Measurements from ENCODE around the gene FILIP1L. TPM values are rescaled to one million over a fixed set of nuclear protein-coding genes. Genes with fewer than 3 reads are reported as not detected.
A peak's percentile ranks its signal among the peaks of the same experiment; 100 is the strongest.

Gene FILIP1L
- total and polyA plus RNA-seq, 2 of the 13 experiments (the other 11 are each of a cell fraction or from before 2014, with no cell fraction given), result 8.1 to 187 TPM

DNA sequence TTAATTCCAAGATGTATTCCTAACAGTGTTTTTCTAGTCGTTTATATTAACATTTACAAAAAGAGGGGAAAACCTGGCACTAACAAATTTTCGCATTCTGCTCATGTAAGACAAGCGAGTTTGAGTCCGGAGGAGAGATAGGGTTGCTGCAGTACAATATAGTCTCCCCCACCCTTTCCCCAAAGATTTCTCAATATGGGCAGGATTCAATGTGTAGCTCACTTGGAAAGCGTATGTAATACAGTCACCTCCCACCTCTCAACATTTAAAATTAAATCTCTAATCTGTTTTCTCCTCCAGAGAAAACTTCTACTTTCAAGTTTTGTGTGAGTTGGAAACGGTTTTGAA lies 238.7 kb downstream of the FILIP1L start:
- TF ChIP-seq ZNF33A (CRISPR knock-in tag; IDR thresholded peaks at IDR 0.05; ENCODE audit: borderline replicate concordance) (peak; percentile 0; the same call in 1 of the 2 replicates), ZSCAN31 (CRISPR knock-in tag; IDR thresholded peaks at IDR 0.05; ENCODE audit: low read depth) (no peak), GLI4 (CRISPR knock-in tag; IDR thresholded peaks at IDR 0.05; ENCODE audit: borderline replicate concordance) (no peak), SMYD3 (CRISPR knock-in tag; IDR thresholded peaks at IDR 0.05) (0 out of 2 replicates have a peak, but pooled peaks have one; percentile 15), ZNF281 (CRISPR knock-in tag; IDR thresholded peaks at IDR 0.05; ENCODE audit: borderline replicate concordance) (0 out of 2 replicates have a peak, but pooled peaks have one; percentile 6), CEBPB (IDR thresholded peaks at IDR 0.05; ENCODE audit: borderline replicate concordance, low read depth, low read length) (peak; percentile 18; the same call in 1 of the 2 replicates), ZNF24 (IDR thresholded peaks at IDR 0.05) (no peak), ZNF44 (CRISPR knock-in tag; IDR thresholded peaks at IDR 0.05) (no peak), ZBTB10 (CRISPR knock-in tag; IDR thresholded peaks at IDR 0.05; ENCODE audit: borderline replicate concordance) (no peak), AFF4 (CRISPR knock-in tag; IDR thresholded peaks at IDR 0.05) (0 out of 2 replicates have a peak, but pooled peaks have one; percentile 57), ZNF383 (CRISPR knock-in tag; IDR thresholded peaks at IDR 0.05; ENCODE audit: borderline replicate concordance) (no peak), ZNF510 (CRISPR knock-in tag; IDR thresholded peaks at IDR 0.05; ENCODE audit: low read depth) (0 out of 2 replicates have a peak, but pooled peaks have one; percentile 42), DPF2 (CRISPR knock-in tag; IDR thresholded peaks at IDR 0.05; ENCODE audit: borderline replicate concordance, low read depth) (no peak; the same call in 1 of the 2 replicates)
- TF ChIP-seq, protein P1, sequence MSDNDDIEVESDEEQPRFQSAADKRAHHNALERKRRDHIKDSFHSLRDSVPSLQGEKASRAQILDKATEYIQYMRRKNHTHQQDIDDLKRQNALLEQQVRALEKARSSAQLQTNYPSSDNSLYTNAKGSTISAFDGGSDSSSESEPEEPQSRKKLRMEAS (IDR thresholded peaks at IDR 0.05), result no peak
- Histone ChIP-seq H4K20me1 (ENCODE audit: insufficient read depth, low read length) (peaks cover 30% of the 10 kb centered on the region), H3K4me1 (ENCODE audit: insufficient read depth, low read length) (peaks cover 46% of the 10 kb centered on the region), H3K27me3 (ENCODE audit: control insufficient read depth in 1 of 2, insufficient read depth in 2 of 2, low read length in 2 of 2) (no peaks in the 10 kb centered on the region; a peak in 1 of 5 replicates), H3K79me2 (ENCODE audit: insufficient read depth, low read length) (peaks cover 63% of the 10 kb centered on the region), H3K36me3 (replicated peaks in 1 of 2; ENCODE audit: control insufficient read depth in 1 of 2, insufficient read depth in 2 of 2, low read length in 2 of 2) (peaks cover 8 to 12% of the 10 kb centered on the region in 2 experiments; a peak in 4 of 5 replicates), H2AFZ (ENCODE audit: low read length) (no peak overlapping the region), H3K9me3 (ENCODE audit: low read length) (no peaks in the 10 kb centered on the region), H3K4me3 (replicated peaks in 1 of 3; ENCODE audit: insufficient read depth in 1 of 3, low read depth in 2 of 3, low read length in 3 of 3) (peak overlapping the region; percentile 73 to 92 (median 83)), H3K4me2 (ENCODE audit: low read depth, low read length) (peak overlapping the region; percentile 92), H3K9ac (ENCODE audit: insufficient read depth, low read depth, low read length) (peak overlapping the region; percentile 99), H3K27ac (ENCODE audit: extremely low read length, insufficient read depth, low read length) (peak overlapping the region; percentile 86)
- peak; percentile 66 for ATAC-seq
- no TSS peak for BruUV-seq (replicated peaks)
- no peak for FAIRE-seq
- WGBS (ENCODE audit: low lambda C conversion rate), result under 1% methylated on average over 6 of the region's 6 CpGs
- intact Hi-C loops (cut with micrococcal nuclease; ENCODE audit: unreplicated experiment) (loop anchor here (5.0 kb wide), 1 partner anchor 187 kb away; no protein-coding TSS in a partner anchor), in situ Hi-C loops (cut with HindIII; ENCODE audit: extremely low pct_ligation_motif_present, low pct_unique_long_range_greater_than_20kb) (loop anchor here (10.0 kb wide), 1 partner anchor 169 kb away; no protein-coding TSS in a partner anchor)
- ChIA-PET CTCF (ENCODE audit: low intra/inter-chr PET ratio, low total read pairs) (no interaction called here), POLR2A (interaction anchor here (0.7 to 3.6 kb wide), 16 partner anchors 8 to 385 kb away, joined by 3 to 21 read pairs (median 7); partner anchors contain the start of gene TBC1D23)
- peak; percentile 39 for DNase-seq (ENCODE audit: low spot score)

Measured in HepG2 (cell line).